Neural cell (in vitro differentiated cells): ENCODE data around the gene PRR14. TPM values are rescaled to one million over a fixed set of nuclear protein-coding genes. Genes with fewer than 3 reads are reported as not detected.

Experiments
- H2AFZ ChIP-seq: fragments of 200-600, 300-800 bp; sonication (generic), shearing (Covaris generic); 2 replicates; pipeline ENCODE4 v1.6.0; 2014; ENCODE audit warnings: low read depth, mild to moderate bottlenecking, antibody characterized with exemption, low read length, moderate library complexity
- H3F3A ChIP-seq: fragments of 200-600 bp; shearing (Covaris generic); 2 replicates; pipeline ENCODE4 v1.6.1; 2016; ENCODE audit warnings: mild to moderate bottlenecking, moderate library complexity, mixed read lengths, antibody characterized with exemption, low read length; ENCODE audit not compliant: insufficient read depth, poor library complexity, severe bottlenecking
- H3K27ac ChIP-seq: fragments of 200-600, 300-800 bp; sonication (generic), shearing (Covaris generic); 2 replicates; pipeline ENCODE4 v1.5.1; 2014; ENCODE audit warnings: mild to moderate bottlenecking, low read length, moderate library complexity
- H3K27me3 ChIP-seq: fragments of 300-800, 200-600 bp; sonication (generic), shearing (Covaris generic); 2 replicates; pipeline ENCODE4 v1.6.0; 2014; ENCODE audit warnings: mild to moderate bottlenecking, low read depth, low read length, moderate library complexity; ENCODE audit not compliant: insufficient read depth
- H3K36me3 ChIP-seq: fragments of 300-800, 200-600 bp; sonication (generic), shearing (Covaris generic); 2 replicates; pipeline ENCODE4 v1.5.1; 2014; ENCODE audit warnings: mild to moderate bottlenecking, antibody characterized with exemption, low read length, moderate library complexity; ENCODE audit not compliant: insufficient read depth
- H3K4me2 ChIP-seq: fragments of 300-800, 200-600 bp; sonication (generic), shearing (Covaris generic); 2 replicates; pipeline ENCODE4 v1.6.0; 2014; ENCODE audit warnings: mild to moderate bottlenecking, low read length
- H3K4me3 ChIP-seq: fragments of 300-800, 200-600 bp; sonication (generic), shearing (Covaris generic); 2 replicates; pipeline ENCODE4 v1.5.1; 2014; ENCODE audit warnings: mild to moderate bottlenecking, low read length, moderate library complexity
- H3K79me2 ChIP-seq: fragments of 200-600 bp; shearing (Covaris generic); replicated peaks from 2 replicates; pipeline ENCODE4 v1.6.0; 2014; ENCODE audit warnings: mild to moderate bottlenecking, low read length, moderate library complexity; ENCODE audit not compliant: insufficient read depth
- H3K9ac ChIP-seq: fragments of 300-800, 200-600 bp; sonication (generic), shearing (Covaris generic); 2 replicates; pipeline ENCODE4 v1.6.1; 2016; ENCODE audit warnings: mild to moderate bottlenecking, low read length, mixed read lengths
- H3K9me2 ChIP-seq: fragments of 200-600 bp; shearing (Covaris generic); 2 replicates; pipeline ENCODE4 v1.6.1; 2016; ENCODE audit warnings: mild to moderate bottlenecking, low read length, mixed read lengths; ENCODE audit not compliant: insufficient read depth
- H3K9me3 ChIP-seq: fragments of 200-600, 300-800 bp; sonication (generic), shearing (Covaris generic); 2 replicates; pipeline ENCODE4 v1.6.1; 2016; ENCODE audit warnings: mild to moderate bottlenecking, mixed run types, low read length, moderate library complexity, mixed read lengths
- H4K20me1 ChIP-seq: fragments of 200-600 bp; shearing (Covaris generic); 2 replicates; pipeline ENCODE4 v1.6.1; 2016; ENCODE audit warnings: mild to moderate bottlenecking, mixed run types; ENCODE audit not compliant: insufficient read depth
- CTCF ChIP-seq: fragments of 450-650 bp; IDR thresholded peaks from 2 replicates; pipeline ENCODE4 v1.5.1; 2014; ENCODE audit warnings: antibody characterized with exemption, mild to moderate bottlenecking, moderate library complexity; ENCODE audit not compliant: poor library complexity, severe bottlenecking
- EP300 ChIP-seq: fragments of 450-650 bp; conservative IDR thresholded peaks from 2 replicates; pipeline ENCODE4 v1.6.1; 2014; ENCODE audit warnings: antibody characterized with exemption, mild to moderate bottlenecking, moderate library complexity; ENCODE audit not compliant: poor library complexity, severe bottlenecking
- EZH2 ChIP-seq: fragments of 200-600, 300-800 bp; shearing (Covaris generic), sonication (generic); IDR thresholded peaks from 2 replicates; pipeline ENCODE4 v1.6.1; 2014; ENCODE audit warnings: antibody characterized with exemption, low read length, borderline replicate concordance, mild to moderate bottlenecking; ENCODE audit not compliant: insufficient read depth, poor library complexity, severe bottlenecking
- MXI1 ChIP-seq: fragments of 450-650 bp; conservative IDR thresholded peaks from 2 replicates; pipeline ENCODE4 v1.6.1; 2014; ENCODE audit warnings: antibody characterized with exemption, mild to moderate bottlenecking; ENCODE audit not compliant: poor library complexity, severe bottlenecking
- POLR2AphosphoS5 ChIP-seq: IDR thresholded peaks from 2 replicates; pipeline ENCODE4 v1.6.1; 2012
- RAD21 ChIP-seq: fragments of 450-650 bp; conservative IDR thresholded peaks from 2 replicates; pipeline ENCODE4 v1.6.1; 2014; ENCODE audit warnings: antibody characterized with exemption, mild to moderate bottlenecking, moderate library complexity
- SMC3 ChIP-seq: fragments of 450-650 bp; conservative IDR thresholded peaks from 2 replicates; pipeline ENCODE4 v1.6.1; 2014; ENCODE audit warnings: antibody characterized with exemption, mild to moderate bottlenecking, moderate library complexity; ENCODE audit not compliant: poor library complexity
- TAF1 ChIP-seq: IDR thresholded peaks from 2 replicates; pipeline ENCODE4 v1.6.1; 2012; ENCODE audit warnings: low read depth
- polyA plus RNA-seq: library from polyadenylated mRNA; depleted of rRNA; stranded (reverse); fragments of >200 nt; gene quantifications from 2 replicates; pipeline ENCODE4 v1.2.3, GENCODE V29; 2014
- TF ChIP-seq, protein P1 (sequence below): IDR thresholded peaks from 2 replicates; pipeline ENCODE4 v1.6.1; 2012; ENCODE audit warnings: borderline replicate concordance

PRR14 gene
- polyA plus RNA-seq, 1 donor from 2014 or later: 23.3 TPM

DNA sequence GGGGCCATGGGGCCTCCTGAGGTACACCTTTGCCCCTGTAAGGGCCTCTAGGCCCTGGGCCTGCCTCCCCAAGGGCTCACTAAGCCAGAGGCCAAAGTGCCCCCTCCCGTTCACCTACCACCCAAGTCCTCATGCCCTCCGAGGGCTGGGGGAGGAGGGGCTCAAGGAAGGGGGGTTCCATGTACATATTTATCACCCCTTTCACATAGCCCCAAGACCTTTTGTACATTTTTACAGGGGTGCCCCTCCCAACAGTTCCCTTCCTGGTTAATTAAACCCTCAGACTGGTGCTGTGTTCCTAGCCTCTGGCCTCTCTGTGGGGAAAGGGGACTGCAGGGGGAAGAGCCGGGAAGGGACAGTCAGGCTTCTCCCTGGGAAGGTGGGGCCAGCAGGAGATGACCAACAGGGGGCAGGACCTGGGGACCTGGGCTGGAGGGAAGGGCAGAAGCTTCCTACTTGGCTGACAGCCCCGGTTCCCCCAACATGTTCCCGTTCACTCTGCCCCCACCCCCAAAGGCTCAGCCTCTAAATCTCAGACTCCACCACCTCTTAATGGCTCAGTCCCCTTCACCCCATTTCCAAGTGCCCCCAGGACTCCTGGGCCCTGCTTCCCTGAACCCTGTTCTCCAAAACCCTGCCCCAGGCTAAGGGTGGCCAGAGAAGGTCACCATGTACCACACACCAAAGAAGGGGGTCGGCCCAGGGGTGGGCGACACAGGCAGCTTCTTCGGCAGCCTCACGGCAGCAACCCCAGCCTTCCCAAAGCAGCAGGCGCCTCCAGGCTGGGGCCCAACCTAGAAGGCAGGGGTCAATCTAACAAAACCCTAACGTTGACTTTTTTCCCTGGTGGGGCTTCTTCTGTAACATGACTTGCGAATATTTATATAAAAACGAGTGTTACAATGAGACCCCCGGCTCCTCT lies 19.4 kb downstream of the PRR14 start:
- Histone ChIP-seq H2AFZ (no peak overlapping the region), H3K9ac (no peak overlapping the region), H3K27ac (no peak overlapping the region), H3K4me2 (no peak overlapping the region), H3K36me3 (no peaks in the 10 kb centered on the region), H3F3A (no peaks in the 10 kb centered on the region), H3K4me3 (no peak overlapping the region), H3K79me2 (no peaks in the 10 kb centered on the region), H3K27me3 (no peaks in the 10 kb centered on the region), H3K9me3 (no peaks in the 10 kb centered on the region), H4K20me1 (no peaks in the 10 kb centered on the region), H3K9me2 (no peaks in the 10 kb centered on the region)
- TF ChIP-seq TAF1 (no peak), MXI1 (no peak), EP300 (no peak), SMC3 (no peak), RAD21 (no peak), CTCF (no peak), EZH2 (no peak), POLR2AphosphoS5 (no peak)
- TF ChIP-seq, protein P1, sequence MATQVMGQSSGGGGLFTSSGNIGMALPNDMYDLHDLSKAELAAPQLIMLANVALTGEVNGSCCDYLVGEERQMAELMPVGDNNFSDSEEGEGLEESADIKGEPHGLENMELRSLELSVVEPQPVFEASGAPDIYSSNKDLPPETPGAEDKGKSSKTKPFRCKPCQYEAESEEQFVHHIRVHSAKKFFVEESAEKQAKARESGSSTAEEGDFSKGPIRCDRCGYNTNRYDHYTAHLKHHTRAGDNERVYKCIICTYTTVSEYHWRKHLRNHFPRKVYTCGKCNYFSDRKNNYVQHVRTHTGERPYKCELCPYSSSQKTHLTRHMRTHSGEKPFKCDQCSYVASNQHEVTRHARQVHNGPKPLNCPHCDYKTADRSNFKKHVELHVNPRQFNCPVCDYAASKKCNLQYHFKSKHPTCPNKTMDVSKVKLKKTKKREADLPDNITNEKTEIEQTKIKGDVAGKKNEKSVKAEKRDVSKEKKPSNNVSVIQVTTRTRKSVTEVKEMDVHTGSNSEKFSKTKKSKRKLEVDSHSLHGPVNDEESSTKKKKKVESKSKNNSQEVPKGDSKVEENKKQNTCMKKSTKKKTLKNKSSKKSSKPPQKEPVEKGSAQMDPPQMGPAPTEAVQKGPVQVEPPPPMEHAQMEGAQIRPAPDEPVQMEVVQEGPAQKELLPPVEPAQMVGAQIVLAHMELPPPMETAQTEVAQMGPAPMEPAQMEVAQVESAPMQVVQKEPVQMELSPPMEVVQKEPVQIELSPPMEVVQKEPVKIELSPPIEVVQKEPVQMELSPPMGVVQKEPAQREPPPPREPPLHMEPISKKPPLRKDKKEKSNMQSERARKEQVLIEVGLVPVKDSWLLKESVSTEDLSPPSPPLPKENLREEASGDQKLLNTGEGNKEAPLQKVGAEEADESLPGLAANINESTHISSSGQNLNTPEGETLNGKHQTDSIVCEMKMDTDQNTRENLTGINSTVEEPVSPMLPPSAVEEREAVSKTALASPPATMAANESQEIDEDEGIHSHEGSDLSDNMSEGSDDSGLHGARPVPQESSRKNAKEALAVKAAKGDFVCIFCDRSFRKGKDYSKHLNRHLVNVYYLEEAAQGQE: no peak

- H3F3A ChIP-seq: no peaks in the 10 kb centered on the region
- H3K4me2 ChIP-seq: no peak overlapping the region
- H3K4me3 ChIP-seq: no peak overlapping the region
- H2AFZ ChIP-seq: no peak overlapping the region
- H3K9me3 ChIP-seq: no peaks in the 10 kb centered on the region
- no peaks in the 10 kb centered on the region for H3K79me2 ChIP-seq
- no peak for TF ChIP-seq EZH2
- H3K9me2 ChIP-seq: no peaks in the 10 kb centered on the region
- H3K27me3 ChIP-seq: no peaks in the 10 kb centered on the region
- no peak overlapping the region for H3K27ac ChIP-seq
- H3K36me3 ChIP-seq: no peaks in the 10 kb centered on the region
- no peak overlapping the region for H3K9ac ChIP-seq
- no peaks in the 10 kb centered on the region for H4K20me1 ChIP-seq
Observed at GRCh38 chr16:30675143-30675542, 24.4 kb downstream of the PRR14 start.
